ENCODE results near the gene ELL. TPM values are rescaled to one million over a fixed set of nuclear protein-coding genes. Genes with fewer than 3 reads are reported as not detected.

The ELL gene
- total RNA-seq, 1 donor from 2014 or later: 7.9 TPM

DNA sequence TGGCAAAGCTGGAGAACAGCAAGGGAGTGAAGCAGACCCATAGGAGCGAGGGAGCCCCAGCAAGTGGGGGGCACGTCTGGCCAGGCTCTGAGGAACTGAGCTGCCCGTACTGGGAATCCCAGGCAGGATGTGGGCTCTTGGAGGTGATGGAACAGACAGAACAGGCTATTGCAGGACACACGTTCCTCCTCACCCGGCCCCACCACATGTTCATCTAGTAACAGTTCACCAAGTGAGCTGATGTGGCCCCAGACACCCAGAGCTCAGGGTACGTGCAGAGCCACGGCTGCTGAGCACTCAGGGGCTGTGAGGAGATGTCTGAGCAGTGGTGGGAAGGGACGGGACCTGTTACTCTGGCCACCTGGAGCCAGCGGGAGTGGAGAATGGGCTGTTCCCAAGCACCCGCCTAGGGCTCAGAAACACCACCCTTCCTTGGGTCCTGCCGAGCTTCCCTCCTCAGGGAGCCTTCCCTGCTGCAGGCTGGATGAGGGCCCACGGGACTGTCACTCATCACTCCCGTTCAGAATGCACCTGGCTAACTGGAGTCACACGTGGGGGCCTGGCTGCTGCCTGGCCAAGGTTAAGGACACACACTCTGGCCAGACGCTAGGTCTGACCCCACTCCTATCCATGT is 18.4 kb downstream of the ELL start:
- H3K4me3 ChIP-seq: no peak overlapping the region
- peak overlapping the region; percentile 94 for H3K27ac ChIP-seq (replicated peaks)
- intact Hi-C loops (cut with micrococcal nuclease): no loop called here
- TF ChIP-seq, protein P1, sequence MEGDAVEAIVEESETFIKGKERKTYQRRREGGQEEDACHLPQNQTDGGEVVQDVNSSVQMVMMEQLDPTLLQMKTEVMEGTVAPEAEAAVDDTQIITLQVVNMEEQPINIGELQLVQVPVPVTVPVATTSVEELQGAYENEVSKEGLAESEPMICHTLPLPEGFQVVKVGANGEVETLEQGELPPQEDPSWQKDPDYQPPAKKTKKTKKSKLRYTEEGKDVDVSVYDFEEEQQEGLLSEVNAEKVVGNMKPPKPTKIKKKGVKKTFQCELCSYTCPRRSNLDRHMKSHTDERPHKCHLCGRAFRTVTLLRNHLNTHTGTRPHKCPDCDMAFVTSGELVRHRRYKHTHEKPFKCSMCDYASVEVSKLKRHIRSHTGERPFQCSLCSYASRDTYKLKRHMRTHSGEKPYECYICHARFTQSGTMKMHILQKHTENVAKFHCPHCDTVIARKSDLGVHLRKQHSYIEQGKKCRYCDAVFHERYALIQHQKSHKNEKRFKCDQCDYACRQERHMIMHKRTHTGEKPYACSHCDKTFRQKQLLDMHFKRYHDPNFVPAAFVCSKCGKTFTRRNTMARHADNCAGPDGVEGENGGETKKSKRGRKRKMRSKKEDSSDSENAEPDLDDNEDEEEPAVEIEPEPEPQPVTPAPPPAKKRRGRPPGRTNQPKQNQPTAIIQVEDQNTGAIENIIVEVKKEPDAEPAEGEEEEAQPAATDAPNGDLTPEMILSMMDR (IDR thresholded peaks at IDR 0.05; ENCODE audit: borderline replicate concordance): no peak
- no peak for DNase-seq
- H3K9me3 ChIP-seq (replicated peaks): no peaks in the 10 kb centered on the region
- H3K4me1 ChIP-seq: peaks cover 100% of the 10 kb centered on the region
- no peaks in the 10 kb centered on the region for H3K27me3 ChIP-seq (ENCODE audit: low read depth)
- no peaks in the 10 kb centered on the region for H3K36me3 ChIP-seq

DNA sequence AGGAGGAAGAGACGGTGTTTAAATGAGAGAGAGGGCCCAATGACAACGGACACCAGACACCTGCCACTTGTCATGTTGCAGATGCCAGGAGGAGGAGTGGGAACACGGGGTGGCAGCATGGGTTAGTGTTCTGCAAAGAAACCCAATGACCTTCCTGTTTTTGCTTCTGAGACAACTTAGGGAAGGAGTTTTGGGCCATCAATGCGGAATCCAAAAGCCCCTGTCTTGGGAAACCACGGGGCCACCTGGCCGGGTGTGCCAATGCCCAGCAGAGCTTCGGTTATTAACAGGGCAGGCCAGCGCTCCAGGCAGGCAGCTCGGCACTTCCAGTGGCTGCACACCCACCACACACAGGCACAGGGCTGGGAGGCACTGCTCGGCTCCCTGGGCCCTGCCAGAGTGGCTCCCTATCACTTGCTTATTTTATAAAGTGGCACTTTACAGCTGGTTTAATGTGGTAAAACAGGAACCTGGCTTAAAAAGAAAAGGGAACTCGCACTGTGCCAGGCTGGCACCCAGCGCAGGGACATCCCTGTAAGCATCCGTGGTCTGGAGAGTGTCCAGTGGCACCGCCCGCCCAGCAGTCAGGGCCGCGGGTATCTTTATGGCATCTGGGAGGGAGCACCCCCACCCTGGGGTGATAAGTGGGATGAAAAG is 19.1 kb downstream of the ELL start:
- TF ChIP-seq, protein P1 (IDR thresholded peaks at IDR 0.05; ENCODE audit: borderline replicate concordance): no peak
- Histone ChIP-seq H3K36me3 (no peaks in the 10 kb centered on the region), H3K4me3 (no peak overlapping the region), H3K9me3 (replicated peaks) (no peaks in the 10 kb centered on the region), H3K27ac (replicated peaks) (peak overlapping the region; percentile 94), H3K27me3 (ENCODE audit: low read depth) (no peaks in the 10 kb centered on the region), H3K4me1 (peaks cover 100% of the 10 kb centered on the region)
- peak; percentile 56 for DNase-seq
- intact Hi-C loops (cut with micrococcal nuclease): no loop called here

DNA sequence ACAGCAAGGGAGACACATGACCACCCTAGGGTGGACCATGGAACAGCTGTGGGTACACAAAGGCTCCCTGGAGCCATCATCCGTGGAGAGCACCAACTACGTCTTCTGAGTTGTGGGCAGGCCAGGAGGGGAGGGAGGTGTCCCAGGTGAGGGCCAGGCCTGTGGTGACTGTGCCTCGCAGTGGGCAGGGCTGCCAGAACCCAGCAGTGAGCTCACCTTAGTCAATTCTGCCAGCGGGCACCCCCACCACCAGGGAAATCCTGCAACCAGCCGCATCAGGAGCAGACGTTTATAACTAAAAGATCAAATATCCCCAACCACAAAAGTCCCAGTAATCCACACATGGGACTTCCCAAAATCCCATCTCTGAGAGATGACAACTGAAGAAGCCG is 19.6 kb downstream of the ELL start:
- H3K4me1 ChIP-seq: peaks cover 99% of the 10 kb centered on the region
- TF ChIP-seq, protein P1 (IDR thresholded peaks at IDR 0.05; ENCODE audit: borderline replicate concordance): no peak
- no peaks in the 10 kb centered on the region for H3K27me3 ChIP-seq (ENCODE audit: low read depth)
- no peak for DNase-seq
- intact Hi-C loops (cut with micrococcal nuclease): no loop called here
- H3K9me3 ChIP-seq (replicated peaks): no peaks in the 10 kb centered on the region
- peak overlapping the region; percentile 24 for H3K4me3 ChIP-seq
- no peaks in the 10 kb centered on the region for H3K36me3 ChIP-seq
- H3K27ac ChIP-seq (replicated peaks): peak overlapping the region; percentile 94

DNA sequence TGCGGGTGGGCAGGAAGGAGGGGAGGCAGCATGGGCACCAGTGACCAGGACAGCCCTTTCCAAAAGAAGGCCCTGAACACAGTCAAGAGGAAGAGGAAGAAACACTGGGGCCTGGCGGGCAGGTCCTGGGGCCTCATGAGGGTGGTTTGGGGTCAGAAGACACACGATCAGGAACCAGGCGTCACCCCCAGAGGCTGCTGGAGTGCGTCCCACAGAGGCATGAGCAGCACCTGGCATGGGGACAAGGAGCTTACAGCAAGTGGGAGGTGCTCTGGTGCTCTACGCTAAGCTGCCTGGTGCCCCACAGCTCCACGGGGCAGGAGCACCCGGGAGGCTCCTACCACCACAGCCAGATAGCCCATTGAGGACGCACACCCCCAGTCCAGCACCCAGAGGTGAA is 20.0 kb downstream of the ELL start:
- TF ChIP-seq, protein P1 (IDR thresholded peaks at IDR 0.05; ENCODE audit: borderline replicate concordance): no peak
- no peaks in the 10 kb centered on the region for H3K36me3 ChIP-seq
- no peaks in the 10 kb centered on the region for H3K9me3 ChIP-seq (replicated peaks)
- peak; percentile 67 for DNase-seq
- H3K27ac ChIP-seq (replicated peaks): peak overlapping the region; percentile 94
- peak overlapping the region; percentile 24 for H3K4me3 ChIP-seq
- peaks cover 99% of the 10 kb centered on the region for H3K4me1 ChIP-seq
- intact Hi-C loops (cut with micrococcal nuclease): no loop called here
- no peaks in the 10 kb centered on the region for H3K27me3 ChIP-seq (ENCODE audit: low read depth)

DNA sequence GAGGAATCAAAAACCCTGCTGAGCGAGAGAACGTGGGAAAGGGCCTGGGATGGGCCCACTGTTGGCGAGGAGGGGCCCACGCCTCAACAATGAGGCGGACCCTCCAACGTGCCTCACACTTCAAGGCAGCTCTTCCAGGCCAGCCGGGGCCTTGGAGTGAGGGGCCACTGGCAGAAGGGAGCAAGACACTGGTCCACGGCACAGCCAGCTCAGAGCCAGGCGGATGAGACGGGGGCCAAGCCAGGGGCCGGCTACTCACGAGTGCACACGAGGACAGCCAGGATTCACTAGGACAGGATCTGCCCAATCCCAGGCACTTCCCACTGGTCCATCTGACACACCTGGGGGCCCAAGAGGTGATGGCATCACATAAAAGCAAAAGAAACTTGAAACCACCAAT is 20.5 kb downstream of the ELL start:
- no peaks in the 10 kb centered on the region for H3K36me3 ChIP-seq
- H3K9me3 ChIP-seq (replicated peaks): no peaks in the 10 kb centered on the region
- TF ChIP-seq, protein P1 (IDR thresholded peaks at IDR 0.05; ENCODE audit: borderline replicate concordance): no peak
- H3K27ac ChIP-seq (replicated peaks): peak overlapping the region; percentile 94
- H3K4me1 ChIP-seq: peaks cover 99% of the 10 kb centered on the region
- peak overlapping the region; percentile 17 for H3K4me3 ChIP-seq
- intact Hi-C loops (cut with micrococcal nuclease): no loop called here
- no peak for DNase-seq
- no peaks in the 10 kb centered on the region for H3K27me3 ChIP-seq (ENCODE audit: low read depth)

Data from left ventricle myocardium inferior (tissue), 1 donor.